Chondrocyte (in vitro differentiated cells): ENCODE measurements around the gene YES1. TPM values are rescaled to one million over a fixed set of nuclear protein-coding genes. Genes with fewer than 3 reads are reported as not detected.

Source experiments
- DNase-seq: peaks from one replicate; pipeline ENCODE4 v3.0.0; 2021; ENCODE audit warnings: mixed read lengths, low spot score
- H3K27ac Mint-ChIP-seq: one replicate; pipeline ENCODE4 v1.8.0; 2021; ENCODE audit warnings: mild to moderate bottlenecking, moderate library complexity, mixed read lengths; ENCODE audit not compliant: unreplicated experiment
- H3K27me3 Mint-ChIP-seq: 2 replicates; pipeline ENCODE4 v1.8.0; 2021; ENCODE audit warnings: low read depth, mixed read lengths
- H3K36me3 Mint-ChIP-seq: 2 replicates; pipeline ENCODE4 v1.8.0; 2021; ENCODE audit warnings: low read depth, mixed read lengths
- H3K4me1 Mint-ChIP-seq: 2 replicates; pipeline ENCODE4 v1.8.0; 2021; ENCODE audit warnings: low read depth, mild to moderate bottlenecking, mixed read lengths
- H3K4me3 Mint-ChIP-seq: one replicate; pipeline ENCODE4 v1.8.0; 2021; ENCODE audit warnings: mild to moderate bottlenecking, moderate library complexity, mixed read lengths; ENCODE audit not compliant: unreplicated experiment
- H3K9me3 Mint-ChIP-seq: 2 replicates; pipeline ENCODE4 v1.8.0; 2021; ENCODE audit warnings: low read depth, mixed read lengths
- CTCF ChIP-seq: fragments of 200-600 bp; sonication (generic); IDR thresholded peaks from 2 replicates; pipeline ENCODE4 v1.5.0; 2021; ENCODE audit warnings: antibody characterized with exemption, mild to moderate bottlenecking, moderate library complexity
- total RNA-seq: library from RNA; stranded (reverse); gene quantifications from 3 replicates; pipeline ENCODE4 v1.2.1, GENCODE V29; 2021

YES1 gene
- total RNA-seq, 1 donor from 2014 or later: 38.0 TPM

DNA sequence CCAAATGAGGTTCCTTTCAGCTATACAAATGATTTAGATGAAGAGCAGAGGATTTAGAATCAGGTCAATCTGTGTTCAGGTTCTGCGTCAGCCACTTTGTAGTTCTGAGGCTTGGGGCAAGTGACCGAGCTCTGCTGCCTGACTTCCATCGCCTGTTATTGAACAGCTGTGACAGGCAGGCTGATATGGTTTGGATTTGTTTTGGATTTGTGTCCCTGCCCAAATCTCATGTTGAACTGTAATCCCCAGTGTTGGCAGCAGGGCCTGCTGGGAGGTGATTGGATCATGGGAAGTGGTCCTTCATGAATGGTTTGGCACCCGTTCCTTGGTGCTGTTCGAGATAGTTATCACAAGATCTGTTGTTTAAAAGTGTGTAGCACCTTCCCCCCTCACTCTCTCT lies 136.0 kb downstream of the YES1 start:
- peaks cover 10% of the 10 kb centered on the region for H3K36me3 Mint-ChIP-seq
- no peak overlapping the region for H3K27ac Mint-ChIP-seq
- no peak for DNase-seq
- H3K4me3 Mint-ChIP-seq: no peak overlapping the region
- H3K4me1 Mint-ChIP-seq: no peaks in the 10 kb centered on the region
- no peaks in the 10 kb centered on the region for H3K27me3 Mint-ChIP-seq
- TF ChIP-seq CTCF: no peak
- H3K9me3 Mint-ChIP-seq: no peaks in the 10 kb centered on the region

- DNase-seq: no peak
- no peak for TF ChIP-seq CTCF
- H3K36me3 Mint-ChIP-seq: peaks cover 16% of the 10 kb centered on the region
- no peak overlapping the region for H3K27ac Mint-ChIP-seq
- no peaks in the 10 kb centered on the region for H3K27me3 Mint-ChIP-seq
- H3K9me3 Mint-ChIP-seq: no peaks in the 10 kb centered on the region
- no peak overlapping the region for H3K4me3 Mint-ChIP-seq
- H3K4me1 Mint-ChIP-seq: no peaks in the 10 kb centered on the region
Measured at GRCh38 chr18:675307-675706, 136.7 kb downstream of the YES1 start.

GRCh38 chr18:673769-674168 lies 138.3 kb downstream of the YES1 start:
- H3K4me3 Mint-ChIP-seq: no peak overlapping the region
- H3K36me3 Mint-ChIP-seq: peaks cover 19% of the 10 kb centered on the region
- no peak overlapping the region for H3K27ac Mint-ChIP-seq
- H3K9me3 Mint-ChIP-seq: no peaks in the 10 kb centered on the region
- no peak for TF ChIP-seq CTCF
- H3K4me1 Mint-ChIP-seq: no peaks in the 10 kb centered on the region
- no peak for DNase-seq
- no peaks in the 10 kb centered on the region for H3K27me3 Mint-ChIP-seq

GRCh38 chr18:673317-673716 lies 138.7 kb downstream of the YES1 start:
- Mint-ChIP-seq H3K27me3 (no peaks in the 10 kb centered on the region), H3K4me1 (no peaks in the 10 kb centered on the region), H3K36me3 (peaks cover 21% of the 10 kb centered on the region), H3K27ac (no peak overlapping the region), H3K4me3 (no peak overlapping the region), H3K9me3 (no peaks in the 10 kb centered on the region)
- no peak for TF ChIP-seq CTCF
- DNase-seq: no peak

Other genes with a start within 250 kb of the YES1 start
- gene CETN1, start 231.9 kb downstream of the YES1 start, total RNA-seq: not detected in 3 replicates
- not detected in 3 replicates for gene CLUL1, start 215.3 kb downstream of the YES1 start, total RNA-seq
- gene TYMS, start 154.6 kb downstream of the YES1 start, total RNA-seq: 24.7 to 49.5 TPM (median 25.1 TPM) in 3 replicates
- gene ENOSF1, start 99.6 kb downstream of the YES1 start, total RNA-seq: 15.8 to 25.6 TPM (median 16.7 TPM) in 3 replicates
- not detected in 3 replicates for gene ADCYAP1, start 92.6 kb upstream of the YES1 start, total RNA-seq